NT2/D1 (cell line): ENCODE results near the gene ATP5F1A.

Source experiments
- YY1 ChIP-seq: IDR thresholded peaks from 2 replicates; pipeline ENCODE4 v1.6.1; 2011; ENCODE audit not compliant: insufficient read length, insufficient read depth
- ZNF274 ChIP-seq: IDR thresholded peaks from 2 replicates; pipeline ENCODE4 v1.6.1; 2011; ENCODE audit warnings: mild to moderate bottlenecking, low read depth, low read length

DNA sequence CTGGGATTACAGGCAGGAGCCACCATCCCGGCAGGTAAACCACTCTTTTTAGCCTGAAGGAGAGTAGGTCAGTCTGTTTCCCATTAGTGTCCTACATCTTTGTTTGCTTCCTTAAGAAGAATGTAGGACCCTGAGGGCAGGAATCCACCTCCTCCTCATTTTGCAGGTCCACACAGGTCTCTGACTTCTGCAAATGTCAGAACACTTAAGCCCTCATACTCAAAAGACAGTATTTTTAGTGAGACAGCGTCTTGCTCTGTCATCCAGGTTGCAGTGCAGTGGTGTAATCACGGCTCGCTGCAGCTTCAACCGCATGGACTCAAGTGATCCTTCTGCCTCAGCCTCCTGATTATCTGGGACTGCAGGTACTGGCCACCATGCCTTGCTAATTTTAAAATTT lies 35.3 kb downstream of the ATP5F1A start:
- no peak for TF ChIP-seq ZNF274
- TF ChIP-seq YY1: no peak
